NCI-H82 treated with DMSO at 0.1 percent for 48 hours (cell line): ENCODE data around the gene SEC24C.
"Not testable (repeated sequence)": the region's sequence is repeated elsewhere in the genome, so short reads cannot be mapped to it uniquely, and the experiment has no call there.

Source experiments
- DNase-seq: peaks from one replicate; lab custom pipeline; 2025; ENCODE audit not compliant: unreplicated experiment; lab: John Stamatoyannopoulos, UW

The SEC24C gene

DNA sequence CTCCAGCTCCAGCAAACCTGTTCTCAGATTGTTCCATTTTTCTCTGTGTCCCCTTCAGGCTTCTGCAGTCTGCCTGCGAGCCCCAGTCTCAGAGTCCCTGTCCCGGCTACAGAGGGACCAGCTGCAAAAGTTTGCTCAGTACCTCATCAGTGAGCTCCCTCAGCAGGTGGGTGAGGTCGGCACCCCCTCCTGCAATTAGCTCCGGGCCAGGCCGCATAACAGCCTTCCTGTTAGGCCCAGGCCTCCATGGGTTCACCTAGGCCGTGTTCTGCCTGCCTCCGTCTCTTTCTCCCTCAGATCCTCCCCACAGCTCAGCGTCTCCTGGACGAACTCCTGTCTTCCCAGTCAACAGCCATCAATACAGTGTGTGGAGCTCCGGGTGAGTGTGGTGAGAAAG, 45.5 kb downstream of the SEC24C start:
- no peak for DNase-seq

DNA sequence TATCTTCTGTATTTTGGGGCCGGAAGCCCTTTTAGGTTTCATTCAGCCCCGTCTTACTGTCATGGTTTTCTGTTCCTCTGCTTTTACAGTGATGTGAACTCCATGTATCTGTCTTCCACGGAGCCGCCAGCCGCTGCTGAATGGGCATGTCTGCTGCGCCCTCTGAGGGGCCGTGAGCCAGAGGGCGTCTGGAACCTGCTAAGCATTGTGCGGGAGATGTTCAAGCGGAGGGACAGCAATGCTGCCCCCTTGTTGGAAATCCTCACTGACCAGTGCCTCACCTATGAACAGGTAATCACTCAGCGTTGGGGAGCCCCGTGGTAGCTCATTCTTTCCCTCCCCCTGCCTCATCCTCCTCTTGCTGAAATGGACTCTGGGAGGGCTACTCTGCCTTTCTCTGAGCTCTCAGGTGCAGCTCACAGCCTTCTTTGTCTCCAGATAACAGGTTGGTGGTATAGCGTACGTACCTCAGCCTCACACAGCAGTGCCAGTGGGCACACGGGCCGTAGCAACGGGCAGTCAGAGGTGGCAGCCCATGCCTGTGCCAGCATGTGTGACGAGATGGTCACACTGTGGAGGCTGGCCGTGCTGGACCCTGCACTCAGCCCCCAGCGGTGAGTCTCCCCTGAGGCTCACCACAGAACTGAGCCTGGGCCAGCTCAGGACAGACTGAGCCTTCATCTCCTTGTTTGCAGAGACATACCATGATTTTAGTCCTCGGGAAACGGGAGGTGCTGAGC, 46.9 kb downstream of the SEC24C start:
- no peak for DNase-seq

DNA sequence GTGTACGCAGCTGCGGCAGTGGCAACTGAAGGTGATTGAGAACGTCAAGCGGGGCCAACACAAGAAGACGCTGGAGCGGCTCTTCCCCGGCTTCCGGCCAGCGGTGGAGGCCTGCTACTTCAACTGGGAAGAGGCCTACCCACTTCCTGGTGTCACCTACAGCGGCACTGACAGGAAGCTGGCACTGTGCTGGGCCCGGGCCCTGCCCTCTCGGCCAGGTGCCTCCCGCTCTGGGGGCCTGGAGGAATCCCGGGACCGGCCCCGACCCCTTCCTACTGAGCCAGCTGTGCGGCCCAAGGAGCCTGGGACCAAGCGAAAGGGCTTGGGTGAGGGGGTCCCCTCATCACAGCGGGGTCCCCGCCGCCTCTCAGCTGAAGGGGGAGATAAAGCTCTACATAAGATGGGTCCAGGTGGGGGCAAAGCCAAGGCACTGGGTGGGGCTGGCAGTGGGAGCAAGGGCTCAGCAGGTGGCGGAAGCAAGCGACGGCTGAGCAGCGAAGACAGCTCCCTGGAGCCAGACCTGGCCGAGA, 47.8 kb downstream of the SEC24C start:
- no peak for DNase-seq

DNA sequence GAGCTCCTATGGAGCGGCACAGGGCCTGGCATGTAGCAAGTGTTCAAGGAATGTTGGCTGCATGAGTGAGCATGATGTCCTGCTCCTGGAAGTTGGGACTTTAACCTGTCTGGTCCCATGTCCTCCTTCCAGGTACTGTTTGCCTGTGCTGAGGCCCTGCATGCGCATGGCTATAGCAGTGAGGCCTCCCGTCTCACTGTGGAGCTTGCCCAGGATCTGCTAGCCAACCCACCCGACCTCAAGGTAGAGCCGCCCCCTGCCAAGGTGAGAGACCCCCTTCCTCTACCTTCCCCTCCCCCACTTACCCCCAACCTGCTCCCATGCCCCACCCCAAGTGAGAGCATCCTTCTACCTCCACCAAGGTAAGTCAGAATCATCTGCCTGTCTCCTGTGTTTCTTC, 49.3 kb downstream of the SEC24C start:
- DNase-seq: no peak

DNA sequence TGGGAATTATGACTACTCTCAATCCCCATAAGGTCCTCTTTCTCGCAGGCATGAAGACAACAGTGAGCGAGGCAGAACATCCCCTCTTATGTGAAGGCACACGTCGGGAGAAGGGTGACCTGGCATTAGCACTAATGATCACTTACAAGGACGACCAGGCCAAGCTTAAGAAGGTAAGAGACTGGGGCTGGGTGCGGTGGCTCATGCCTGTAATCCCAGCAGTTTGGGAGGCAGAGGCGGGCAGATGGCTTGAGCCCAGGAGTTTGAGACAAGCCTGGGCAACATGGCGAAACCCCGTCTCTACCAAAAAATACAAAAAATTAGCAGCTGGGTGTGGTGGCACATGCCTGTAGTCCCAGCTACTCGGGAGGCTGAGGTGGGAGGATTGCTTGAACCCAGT, 51.3 kb downstream of the SEC24C start:
- DNase-seq: not testable (repeated sequence)

DNA sequence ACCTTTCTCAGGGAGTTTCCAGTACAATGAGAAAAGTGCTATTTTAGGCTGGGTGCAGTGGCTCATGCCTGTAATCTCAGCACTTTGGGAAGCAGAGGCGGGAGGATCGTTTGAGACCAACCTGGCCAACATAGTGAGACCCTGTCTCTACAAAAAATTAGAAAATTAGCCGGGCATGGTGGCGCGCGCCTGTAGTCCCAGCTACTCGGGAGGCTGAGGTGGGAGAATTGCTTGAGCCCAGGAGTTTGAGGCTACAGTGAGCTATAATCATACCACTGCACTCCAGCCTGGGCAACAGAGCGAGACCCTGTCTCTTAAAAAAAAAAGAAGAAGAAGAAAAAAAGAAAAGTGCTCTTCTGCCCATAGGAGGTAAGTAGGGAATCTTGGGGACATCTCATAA, 51.9 kb downstream of the SEC24C start:
- DNase-seq: not testable (repeated sequence)

DNA sequence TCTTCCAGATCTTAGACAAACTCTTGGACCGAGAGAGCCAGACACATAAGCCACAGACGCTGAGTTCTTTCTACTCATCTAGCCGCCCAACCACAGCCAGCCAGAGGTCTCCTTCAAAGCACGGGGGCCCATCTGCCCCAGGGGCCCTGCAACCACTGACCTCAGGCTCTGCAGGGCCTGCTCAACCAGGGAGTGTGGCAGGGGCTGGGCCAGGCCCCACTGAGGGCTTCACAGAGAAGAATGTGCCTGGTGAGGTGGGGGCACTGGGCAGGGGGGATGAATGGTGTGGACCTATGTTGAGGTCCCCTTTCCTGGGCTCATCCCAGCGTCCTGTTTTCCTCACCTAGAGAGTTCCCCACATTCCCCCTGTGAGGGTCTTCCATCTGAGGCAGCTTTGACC, 52.6 kb downstream of the SEC24C start:
- no peak for DNase-seq

DNA sequence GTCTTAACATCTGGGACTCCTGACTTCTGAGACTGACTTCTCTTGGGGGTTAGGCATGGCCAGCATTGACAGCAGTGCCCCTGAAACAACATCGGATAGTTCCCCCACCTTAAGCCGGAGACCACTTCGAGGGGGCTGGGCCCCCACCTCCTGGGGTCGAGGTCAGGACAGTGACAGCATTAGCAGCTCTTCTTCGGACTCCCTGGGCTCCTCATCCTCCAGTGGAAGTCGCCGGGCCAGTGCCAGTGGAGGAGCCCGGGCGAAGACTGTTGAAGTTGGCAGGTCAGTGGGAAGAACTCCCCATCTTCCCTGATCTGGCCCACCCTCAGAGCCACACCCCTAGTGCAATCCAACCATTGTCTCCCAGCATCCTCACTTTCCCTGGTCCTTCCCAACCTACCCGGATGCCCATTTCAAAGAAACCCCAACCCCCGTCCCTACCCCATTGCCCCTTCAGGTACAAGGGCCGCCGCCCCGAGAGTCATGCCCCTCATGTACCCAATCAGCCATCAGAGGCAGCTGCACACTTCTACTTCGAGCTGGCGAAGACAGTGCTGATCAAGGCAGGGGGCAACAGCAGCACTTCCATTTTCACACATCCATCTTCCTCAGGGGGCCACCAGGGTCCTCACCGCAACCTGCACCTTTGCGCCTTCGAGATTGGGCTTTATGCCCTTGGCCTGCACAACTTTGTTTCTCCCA, 53.3 kb downstream of the SEC24C start:
- no peak for DNase-seq

DNA sequence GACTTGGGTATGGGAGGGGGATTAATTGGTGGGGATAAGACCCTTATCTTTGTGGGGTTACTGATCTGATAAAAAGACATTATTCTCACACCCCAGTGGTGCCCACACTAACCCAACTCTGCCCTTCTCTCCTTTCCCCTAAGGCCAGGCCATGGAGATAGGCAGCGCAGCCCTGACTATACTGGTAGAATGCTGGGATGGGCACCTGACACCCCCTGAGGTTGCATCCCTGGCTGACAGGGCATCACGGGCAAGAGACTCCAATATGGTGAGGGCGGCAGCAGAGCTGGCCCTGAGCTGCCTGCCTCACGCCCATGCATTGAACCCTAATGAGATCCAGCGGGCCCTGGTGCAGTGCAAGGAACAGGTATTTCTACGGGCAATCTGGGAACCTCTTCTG, 53.9 kb downstream of the SEC24C start:
- DNase-seq: no peak

DNA sequence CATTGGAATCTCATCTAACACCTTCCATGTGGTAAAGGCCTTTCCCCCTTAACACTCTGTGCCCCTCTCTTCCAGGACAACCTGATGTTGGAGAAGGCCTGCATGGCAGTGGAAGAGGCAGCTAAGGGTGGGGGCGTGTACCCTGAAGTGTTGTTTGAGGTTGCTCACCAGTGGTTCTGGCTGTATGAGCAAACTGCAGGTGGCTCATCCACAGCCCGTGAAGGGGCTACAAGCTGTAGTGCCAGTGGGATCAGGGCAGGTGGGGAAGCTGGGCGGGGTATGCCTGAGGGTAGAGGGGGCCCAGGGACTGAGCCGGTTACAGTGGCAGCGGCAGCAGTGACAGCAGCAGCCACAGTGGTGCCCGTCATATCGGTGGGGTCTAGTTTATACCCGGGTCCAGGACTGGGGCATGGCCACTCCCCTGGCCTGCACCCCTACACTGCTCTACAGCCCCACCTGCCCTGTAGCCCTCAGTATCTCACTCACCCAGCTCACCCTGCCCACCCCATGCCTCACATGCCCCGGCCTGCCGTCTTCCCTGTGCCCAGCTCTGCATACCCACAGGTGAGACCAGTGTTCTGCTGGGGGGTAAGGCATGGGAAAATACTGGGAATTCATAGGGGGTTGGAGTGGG, 54.9 kb downstream of the SEC24C start:
- no peak for DNase-seq

DNA sequence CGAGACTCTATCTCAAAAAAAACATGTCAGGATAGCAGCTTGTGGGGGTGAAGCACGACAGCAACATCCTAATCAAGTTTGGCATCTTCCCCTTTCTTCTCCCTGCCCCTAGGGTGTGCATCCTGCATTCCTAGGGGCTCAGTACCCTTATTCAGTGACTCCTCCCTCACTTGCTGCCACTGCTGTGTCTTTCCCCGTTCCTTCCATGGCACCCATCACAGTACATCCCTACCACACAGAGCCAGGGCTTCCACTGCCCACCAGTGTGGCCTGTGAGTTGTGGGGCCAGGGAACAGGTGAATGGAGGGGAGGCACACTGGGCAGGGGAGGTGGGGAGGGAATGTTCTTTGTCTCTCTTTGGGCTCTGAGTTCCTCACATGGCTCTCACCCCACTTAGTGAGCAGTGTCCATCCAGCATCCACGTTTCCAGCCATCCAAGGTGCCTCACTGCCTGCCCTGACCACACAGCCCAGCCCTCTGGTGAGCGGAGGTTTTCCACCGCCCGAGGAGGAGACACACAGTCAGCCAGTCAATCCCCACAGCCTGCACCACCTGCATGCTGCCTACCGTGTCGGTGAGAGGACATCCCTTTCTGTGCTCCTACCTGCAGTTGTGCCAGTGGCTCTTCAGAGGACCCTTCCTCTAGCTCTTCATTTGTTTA, 55.9 kb downstream of the SEC24C start:
- no peak for DNase-seq

DNA sequence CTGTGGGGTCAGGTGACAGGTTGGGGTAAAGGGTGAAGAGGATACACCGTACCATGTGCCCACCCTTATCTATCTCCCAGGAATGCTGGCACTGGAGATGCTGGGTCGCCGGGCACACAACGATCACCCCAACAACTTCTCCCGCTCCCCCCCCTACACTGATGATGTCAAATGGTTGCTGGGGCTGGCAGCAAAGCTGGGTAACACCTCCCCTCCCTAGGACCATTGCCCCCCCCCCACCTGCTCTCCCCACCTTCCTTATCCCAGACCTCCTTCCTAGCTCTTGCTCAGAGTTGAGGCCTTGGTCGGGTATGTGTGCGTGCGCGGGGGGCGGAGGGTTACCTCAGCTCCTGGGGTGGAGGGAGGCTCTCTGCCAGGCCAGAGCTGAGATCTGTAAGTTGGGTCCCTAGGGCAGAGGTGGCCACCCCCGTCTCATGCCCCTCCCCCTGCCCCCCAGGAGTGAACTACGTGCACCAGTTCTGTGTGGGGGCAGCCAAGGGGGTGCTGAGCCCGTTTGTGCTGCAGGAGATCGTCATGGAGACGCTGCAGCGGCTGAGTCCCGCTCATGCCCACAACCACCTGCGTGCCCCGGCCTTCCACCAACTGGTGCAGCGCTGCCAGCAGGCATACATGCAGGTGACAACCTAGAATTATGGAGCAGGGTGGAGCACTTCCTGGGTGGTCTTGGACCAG, 56.5 kb downstream of the SEC24C start:
- DNase-seq: no peak

DNA sequence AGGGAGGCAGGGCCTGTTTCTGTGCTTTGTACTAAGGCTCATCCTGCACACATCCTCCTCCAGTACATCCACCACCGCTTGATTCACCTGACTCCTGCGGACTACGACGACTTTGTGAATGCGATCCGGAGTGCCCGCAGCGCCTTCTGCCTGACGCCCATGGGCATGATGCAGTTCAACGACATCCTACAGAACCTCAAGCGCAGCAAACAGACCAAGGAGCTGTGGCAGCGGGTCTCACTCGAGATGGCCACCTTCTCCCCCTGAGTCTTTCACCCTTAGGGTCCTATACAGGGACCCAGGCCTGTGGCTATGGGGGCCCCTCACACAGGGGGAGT, 57.0 kb downstream of the SEC24C start:
- DNase-seq: no peak

DNA sequence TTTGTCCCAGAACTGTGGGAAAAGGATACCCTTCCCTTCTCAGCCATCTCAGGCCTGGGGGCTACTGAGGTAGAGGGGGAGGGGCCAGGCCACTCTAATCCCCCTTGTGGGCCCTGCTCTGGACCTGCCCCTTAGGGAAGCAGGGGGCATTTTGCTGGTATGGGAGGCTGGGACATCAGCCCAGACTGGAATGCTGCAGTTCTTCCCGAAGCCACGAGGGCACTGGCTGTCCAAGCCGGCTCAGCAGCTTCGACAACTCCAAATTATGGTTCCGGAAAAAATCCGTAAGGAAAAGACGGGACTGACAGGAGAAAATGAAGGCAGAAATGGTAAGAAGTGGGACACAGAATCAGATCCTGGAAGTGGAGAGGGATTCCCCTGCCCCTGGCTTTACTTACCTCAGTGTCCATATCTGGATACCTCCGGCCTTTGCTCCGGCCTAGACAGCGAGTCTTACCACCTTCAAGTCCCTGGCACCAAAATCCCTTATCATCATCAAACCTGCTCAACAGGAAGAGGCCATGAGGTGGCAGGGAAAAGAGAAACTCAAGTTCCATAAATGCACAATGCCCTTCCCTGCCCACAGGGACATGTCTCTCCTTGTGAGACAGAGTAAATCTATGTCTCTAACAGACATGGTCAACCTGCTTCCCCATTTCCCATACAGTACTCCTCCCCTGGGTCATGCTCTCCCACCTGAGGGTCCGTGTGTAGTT, 58.3 kb downstream of the SEC24C start:
- DNase-seq: no peak

DNA sequence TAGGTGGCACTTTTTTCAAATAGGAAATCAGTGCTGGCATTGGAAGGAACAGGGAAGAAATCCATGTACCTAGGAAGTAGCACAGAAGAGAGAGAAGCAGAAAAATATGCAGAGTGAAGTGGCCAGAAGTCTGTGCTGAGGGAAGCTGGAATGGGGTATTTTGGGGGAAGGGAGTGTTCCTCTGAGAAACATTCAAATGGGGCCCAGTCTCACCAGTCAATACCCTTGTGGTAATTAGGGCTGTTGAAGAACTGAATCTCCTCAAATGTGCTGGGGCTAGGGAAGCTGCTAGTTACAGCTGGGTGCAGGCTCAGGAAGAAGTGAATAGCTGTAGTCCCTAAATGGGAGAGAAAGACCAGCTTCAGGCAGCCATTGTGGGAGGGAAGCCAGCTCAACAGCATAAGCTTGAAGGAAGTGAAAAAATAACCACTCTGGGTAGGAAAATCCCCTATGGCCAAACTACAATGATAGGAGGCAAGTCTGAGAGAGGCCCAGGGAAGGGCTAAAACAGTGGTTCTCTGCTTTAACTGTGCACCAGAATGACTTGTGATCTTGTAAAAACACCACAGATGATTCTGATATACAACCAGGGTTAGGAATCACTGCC, 59.6 kb downstream of the SEC24C start:
- no peak for DNase-seq

DNA sequence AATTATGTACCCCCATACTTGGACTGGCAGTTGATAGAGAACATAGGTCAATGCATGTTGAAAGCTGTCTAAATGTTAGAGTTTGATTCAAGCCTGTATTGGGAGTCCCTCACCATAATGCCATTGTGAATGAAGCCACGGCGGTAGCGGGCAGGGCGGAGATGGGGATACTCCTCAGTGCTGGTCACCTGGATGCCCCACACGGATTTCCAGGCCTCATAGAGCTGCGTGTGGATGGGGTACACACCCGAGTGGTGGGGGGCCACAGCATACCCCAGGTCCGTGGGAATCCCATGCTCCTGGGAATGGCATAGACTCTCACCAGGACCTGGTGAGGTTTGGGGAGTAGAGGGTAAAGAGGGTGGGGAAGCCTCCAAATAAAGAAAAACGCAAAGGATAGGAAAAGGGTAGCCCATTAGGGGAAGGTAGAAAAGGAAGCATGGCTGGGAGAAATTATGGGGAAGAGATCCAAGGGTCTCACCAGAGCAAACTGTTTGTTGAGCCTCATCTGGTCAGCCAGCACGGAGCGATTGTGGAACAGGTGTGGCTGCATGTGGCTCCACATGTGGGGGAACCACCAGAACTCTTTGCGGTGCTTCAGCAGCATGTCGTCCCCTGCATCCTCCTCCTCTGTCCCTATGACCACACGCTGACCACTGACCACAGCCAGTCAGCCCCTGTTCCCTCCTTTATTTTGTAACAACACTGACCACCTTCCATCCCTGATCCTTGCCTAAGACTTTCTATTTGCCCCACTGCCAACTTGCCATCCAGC, 62.2 kb downstream of the SEC24C start:
- DNase-seq: no peak

DNA sequence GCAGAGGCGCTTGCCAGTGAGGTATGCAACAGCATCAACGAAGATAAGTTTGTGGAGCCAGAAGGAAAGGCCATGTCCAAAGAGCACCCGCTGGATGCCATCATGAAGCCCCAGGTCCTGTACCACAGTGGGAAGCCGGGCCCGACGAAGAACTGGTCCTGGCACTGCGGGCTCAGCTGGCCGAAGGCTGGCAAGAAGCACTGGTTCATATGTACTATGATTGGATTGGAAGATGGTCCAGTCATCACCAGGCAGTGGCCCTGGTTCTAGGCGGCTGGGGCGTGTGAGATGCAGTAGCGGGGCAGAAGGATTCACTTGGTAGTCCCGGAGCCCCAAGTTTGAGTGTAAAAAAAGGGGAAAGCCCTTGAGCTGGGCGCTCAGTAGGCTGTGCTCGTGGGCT, 63.3 kb downstream of the SEC24C start:
- DNase-seq: no peak

DNA sequence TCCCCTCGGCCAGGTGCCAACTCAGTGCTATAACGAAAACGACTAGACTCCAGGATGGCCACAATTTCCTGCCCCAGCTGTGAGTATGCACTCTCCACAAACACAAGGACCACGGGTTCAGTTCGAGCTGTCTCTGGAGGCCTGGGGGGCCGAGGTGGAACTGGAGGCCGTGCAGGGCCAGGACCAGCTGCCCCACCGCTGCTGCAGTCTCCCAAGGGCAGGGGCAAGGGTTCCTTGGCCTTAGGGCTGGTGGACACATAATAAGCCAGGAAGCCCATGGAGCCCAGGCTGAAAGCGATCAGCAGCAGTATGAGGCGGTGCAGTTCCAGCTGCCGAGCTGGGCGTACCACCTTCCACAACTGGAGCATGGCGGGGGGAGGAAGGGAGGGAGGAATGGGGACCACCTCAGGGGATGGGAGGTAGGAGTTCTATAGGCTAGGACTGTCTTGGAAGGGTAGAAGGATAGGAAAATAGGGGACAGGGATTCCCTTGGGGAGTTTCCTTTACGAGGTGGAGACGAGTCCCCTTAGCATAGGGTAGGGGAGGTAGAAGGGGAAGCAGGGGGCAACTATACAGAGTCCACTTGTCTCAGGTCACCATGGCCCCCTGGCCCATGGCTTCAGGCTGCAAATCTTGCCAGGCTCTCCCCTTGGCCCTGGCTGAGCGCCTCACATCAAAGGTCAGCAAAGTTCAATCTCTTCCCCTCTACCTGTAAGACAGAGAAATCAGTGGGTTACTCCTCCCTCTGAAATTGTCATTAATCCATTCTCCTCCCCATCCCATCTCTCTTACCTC, 64.0 kb downstream of the SEC24C start:
- no peak for DNase-seq
